Anterior cingulate cortex (tissue), 58 donors: Measurements from ENCODE around the gene NAPA.
"Not testable (repeated sequence)": the region's sequence is repeated elsewhere in the genome, so short reads cannot be mapped to it uniquely, and the experiment has no call there.

Experiments used
- DNase-seq, 58 donors: peaks; one replicate each; lab custom pipeline; 2025; lab: John Stamatoyannopoulos, UW

NAPA gene

DNA sequence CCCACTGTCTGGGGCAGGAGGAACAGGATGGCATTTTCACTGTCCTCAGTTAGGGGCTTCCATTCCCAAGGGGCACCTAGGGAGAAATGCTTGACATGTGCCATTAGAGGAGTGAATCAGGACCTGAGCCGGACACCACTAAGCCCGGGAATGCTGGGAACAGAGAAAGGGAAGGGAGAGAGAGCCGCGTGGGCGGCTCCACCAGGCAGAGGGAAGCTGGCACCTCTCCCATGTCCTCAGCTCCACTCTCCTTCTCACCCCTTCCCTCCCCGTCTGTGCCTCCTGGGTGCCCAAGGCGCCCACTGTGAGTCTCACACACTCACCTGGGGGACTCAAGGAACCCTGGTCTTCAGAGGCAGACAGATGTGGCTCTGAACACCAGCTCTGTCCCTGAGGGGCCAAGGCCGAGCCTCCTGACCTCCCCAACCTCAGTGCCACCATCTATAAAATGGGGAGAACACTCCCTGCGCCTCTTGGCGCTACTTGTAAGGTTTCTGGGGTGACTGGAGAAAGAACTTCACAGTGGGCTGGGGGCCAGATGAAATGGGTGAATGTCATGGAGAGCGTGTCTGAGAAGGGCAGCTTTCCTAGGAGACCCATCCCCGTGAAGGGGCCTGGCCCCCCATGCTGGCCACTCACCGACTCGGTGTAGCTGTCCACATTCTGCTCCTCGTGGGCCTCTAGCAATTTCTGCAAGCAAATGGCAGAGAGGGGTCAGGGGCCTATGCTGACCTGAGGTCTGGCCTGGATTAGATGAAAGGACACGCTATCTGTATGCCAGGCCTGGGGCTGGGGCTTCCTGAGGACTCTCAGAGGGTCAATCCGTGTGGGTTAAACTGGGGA, 25.6 kb downstream of the NAPA start:
- DNase-seq, result no peak

DNA sequence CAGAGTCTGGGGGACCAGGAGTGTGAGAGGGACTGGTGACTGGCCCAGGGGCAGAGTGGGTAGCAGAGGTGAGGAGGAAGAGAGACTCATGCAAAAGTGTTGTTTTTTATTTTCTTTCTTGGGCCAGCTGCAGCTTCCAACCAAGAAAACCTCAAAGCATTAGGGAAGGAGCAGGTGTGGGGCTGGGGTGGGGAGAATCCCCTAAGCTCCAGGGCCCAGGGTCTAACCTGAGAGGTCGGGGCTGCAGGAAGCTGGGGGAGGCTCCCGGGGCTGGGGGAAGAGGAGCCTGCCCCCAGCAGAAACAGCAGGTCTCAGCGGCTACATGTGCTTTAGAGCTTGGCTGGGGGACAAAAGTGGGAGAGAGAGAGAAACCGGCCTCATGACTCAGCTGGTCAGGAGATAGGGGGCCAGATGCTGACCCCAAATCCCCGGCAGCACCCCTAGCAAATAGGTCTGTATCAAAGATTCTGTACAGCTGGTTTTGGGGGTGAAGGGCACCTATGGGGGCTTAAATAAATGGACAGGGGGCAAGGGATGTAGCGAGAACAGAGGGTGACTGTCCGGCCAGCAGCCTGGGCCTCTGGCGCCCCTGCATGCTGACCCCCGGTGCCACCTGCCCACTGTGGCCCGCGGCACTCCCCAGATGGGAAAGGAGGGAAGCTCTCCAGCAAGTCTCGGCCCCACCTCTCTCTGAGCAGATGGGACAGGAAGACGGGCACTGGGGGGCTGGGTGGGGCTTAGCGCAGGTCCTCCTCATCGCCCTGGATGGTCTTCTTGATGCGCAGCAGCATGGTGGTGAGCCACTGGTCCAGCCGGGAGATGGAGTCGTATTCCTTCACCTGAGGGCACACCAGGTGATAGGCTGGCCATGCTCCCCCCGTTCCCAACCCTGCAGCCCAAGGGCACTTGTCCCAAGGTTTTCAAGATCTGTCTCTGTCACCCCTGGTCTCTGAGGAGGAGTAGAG, 27.0 kb downstream of the NAPA start:
- DNase-seq, result no peak

DNA sequence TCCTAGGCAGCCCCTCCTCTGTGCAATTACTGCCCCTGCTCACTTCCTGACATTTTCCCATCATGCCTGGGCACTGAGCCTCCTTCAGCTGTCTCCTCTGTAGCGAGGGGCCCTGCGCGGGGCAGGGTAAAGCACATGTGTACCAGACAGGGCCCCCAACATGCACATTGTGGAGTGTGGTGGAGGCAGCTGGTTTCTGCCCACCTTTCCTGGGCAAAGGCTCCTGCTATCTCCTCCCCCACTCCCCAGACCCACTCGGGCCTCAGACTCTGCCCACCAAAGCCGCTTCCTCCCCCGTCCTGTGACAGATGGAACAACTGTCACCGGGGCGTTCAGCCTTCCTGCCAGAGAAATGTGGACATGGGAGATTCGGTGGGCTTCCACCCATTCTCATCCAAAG, 28.0 kb downstream of the NAPA start:
- DNase-seq, result no peak

DNA sequence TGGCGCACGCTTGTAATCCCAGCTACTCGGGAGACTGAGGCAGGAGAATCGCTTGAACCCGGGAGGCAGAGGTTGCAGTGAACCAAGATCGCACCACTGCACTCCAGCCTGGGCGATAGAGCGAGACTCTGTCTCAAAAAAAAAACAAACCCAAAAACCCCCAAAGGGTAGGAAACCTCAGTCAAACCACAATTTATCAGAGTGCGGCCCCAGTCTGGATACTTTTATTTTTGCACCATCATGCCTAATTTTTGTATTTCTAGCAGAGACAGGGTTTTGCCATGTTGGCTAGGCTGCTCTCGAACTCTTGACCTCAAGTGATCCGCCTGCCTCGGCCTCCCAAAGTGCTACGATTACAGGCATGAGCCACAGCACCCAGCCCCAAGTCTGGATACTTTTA, 28.6 kb downstream of the NAPA start:
- not testable (repeated sequence) for DNase-seq

DNA sequence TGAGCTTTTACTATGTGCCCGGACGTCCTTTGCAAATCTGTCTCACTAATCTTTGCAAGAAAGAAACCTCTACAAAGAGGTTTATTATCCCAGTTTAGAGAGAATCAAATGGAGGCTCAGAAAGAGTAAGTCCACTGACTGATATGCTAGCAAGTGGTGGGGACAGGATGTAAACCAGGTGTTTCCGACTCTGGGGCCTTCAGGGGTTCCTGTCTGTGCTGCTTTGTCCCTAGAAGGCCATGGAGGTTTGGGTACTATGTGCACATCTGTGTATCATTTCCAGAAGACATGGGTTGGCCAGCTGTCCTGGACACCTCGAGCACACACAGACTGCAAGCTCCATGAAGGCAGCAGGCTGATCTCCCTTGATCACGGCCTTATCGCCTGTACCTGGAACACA, 29.7 kb downstream of the NAPA start:
- no peak for DNase-seq

DNA sequence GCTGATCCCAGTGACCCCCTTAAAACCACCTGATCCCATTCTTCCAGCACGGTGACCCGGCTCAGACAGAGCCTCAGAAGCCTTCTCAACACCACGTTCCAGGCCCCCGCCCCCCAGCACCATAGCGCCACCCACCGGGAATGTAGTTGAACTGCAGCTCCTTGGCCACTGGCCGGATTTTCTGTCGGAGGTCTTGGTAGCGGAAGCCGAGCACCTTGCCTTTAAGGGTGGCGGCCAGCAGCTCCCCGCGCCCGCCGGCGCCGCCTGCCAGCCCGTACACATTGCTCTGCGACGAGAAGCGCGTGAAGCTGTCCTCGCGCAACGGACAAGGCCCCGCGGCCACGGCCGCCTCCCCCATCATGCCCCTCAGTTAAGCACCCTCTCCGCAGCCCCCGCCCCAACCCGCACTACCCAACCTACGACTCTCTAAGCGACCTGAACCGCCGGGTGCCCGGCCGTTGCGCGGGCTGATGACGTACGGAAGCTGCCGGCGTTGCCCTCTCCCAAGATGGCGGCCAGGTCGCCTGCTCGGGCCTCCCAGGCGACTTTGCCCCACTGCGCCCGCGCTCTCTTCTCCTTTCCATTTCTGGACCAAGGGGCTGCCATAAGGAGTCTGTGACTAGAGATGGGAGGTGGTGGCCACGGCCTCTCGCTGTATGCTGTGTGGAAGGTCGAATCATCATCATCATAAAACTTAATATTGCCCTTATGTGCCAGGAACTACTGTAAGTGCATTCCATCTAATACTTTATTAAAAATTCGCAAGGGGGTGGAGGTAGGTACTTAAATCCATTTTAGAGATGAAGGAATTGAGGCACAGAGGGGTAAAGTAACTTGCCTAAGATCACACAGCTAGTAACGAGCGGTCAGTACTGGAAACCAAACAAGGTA, 30.8 kb downstream of the NAPA start, which contains the start of gene KPTN:
TSS of gene KPTN (minus strand) at position 420 of the 891 bp plus-strand sequence. CDS start at position 361, 59 bp downstream.
- DNase-seq, result peak in 57 of 58 donors; percentile 78 to 96 (median 91)

DNA sequence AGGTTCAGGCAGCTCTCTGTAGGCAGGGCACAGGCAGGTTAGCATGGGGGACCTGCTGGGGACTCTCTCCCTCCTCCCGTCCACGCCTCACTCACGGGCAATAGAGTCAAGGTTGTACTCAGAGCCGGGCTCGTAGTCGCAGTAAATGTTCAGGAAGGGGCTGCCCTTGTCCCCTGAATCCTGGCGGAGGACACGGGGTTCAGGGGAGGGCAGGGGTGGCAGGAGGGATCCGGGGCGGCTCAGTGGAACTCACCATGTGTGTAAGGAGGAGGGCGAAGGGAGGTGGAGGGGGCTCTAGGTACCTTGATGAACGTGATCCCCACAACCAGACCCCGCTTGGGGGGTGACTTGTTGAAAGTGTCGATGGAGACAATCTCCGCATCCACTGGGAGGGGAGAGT, 31.7 kb downstream of the NAPA start:
- DNase-seq, result no peak

DNA sequence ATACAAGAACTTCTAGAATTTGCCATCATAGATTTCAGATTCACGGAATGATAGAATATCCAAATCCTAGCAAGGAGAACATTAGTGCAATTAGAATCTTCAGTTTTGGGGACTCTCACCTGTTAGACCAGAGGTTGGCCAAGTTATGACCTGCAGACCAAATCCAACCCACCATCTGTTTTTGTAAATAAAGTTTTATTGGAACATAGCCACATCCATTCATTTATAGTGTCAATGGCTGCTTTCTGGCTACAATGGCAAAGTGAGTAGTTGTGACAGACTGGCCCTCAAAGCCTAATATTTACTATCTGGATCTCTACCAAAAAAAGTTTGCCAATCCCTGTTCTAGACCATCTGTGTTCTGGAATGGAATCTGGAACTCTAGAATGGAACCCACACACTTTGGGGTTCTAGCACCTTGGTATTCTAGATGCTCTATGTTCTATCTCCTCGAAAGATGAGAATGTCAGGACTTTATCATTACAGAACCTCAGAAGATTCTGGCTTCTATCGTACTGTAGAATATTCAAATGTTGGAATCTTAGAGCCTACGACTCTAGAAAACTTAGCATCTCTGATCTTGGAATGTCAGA, 33.3 kb downstream of the NAPA start:
- no peak for DNase-seq

DNA sequence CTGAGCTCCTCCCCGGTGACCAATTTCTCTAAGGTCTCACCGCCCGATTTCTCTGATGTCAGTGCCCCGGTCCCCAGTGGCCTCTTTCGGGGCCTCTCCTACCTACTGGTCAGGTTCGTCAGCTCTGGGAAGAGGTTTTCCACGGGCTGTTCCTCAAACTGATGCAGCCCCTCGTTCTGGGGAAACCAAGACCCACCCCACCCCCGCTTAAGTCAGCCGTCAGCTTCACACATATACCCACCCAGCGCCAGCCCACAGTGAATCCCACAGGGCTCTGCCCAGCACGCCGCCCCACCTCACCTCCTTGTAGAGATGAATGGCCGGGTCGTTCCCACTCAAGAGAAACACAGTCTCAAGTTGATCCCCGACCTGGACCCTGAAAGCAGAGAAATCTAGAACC, 34.2 kb downstream of the NAPA start:
- DNase-seq, result no peak

DNA sequence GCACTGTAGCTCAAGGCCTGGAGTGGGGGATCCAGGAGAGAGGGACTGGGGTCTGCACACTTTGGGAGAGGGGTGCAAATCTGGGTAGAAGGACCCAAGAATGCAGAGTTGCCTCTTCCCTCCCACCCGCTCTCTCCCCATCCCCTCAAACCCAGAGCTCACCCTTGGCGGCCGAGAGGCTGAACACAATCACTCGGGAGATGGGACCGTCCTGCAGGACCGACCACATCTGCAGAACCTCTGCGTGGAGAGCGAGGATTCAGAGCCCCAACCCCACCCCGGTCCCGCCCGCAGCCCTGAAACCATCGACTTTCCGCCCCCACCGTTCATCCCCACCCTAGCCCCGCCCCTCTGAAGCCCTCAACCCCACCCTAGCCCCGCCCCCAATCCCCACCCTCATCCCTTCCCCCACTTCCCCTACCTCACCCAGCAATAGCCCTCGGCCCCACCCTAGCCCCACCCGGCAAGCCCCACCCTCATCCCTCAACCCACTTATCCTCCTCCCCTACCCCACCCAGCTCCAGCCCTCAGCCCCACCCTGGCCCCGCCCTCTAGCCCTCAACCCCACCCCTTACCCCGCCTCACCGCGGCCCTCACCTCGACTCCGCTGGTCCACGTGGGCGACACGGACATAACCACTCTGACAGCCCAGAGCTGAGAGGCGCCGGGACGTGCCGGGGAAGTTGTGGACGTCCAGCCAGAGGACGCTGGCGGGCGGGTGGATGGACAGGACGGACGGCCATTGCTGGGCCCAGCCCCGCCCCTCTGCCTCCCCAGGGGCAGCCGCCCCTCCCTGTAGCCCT, 35.0 kb downstream of the NAPA start:
- no peak for DNase-seq

DNA sequence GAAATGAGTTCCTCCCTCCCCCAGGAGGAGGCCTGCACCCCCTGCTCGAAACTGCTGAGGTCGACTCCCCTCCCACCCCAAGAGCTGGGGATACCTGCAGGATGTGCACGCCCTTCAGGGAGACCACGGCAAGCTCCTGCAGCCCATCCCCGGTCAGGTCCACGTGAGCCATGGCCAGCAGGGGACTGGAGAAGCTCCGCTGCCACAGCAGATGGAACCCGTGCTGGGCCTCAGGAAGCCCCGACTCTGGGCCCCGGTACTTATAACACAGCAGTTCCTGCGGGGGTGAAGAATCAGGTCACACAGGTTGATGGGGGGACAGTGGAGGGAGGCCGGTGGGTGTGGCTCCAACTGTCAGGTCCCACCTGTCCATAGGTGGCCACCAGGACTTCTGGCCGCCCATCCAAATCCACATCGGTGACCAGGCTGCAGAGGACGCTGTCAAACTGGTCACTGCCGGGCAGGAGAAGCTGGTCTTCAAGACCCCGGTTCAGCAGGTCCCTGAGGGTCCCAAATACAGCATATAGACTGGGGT, 38.4 kb downstream of the NAPA start:
- no peak for DNase-seq

DNA sequence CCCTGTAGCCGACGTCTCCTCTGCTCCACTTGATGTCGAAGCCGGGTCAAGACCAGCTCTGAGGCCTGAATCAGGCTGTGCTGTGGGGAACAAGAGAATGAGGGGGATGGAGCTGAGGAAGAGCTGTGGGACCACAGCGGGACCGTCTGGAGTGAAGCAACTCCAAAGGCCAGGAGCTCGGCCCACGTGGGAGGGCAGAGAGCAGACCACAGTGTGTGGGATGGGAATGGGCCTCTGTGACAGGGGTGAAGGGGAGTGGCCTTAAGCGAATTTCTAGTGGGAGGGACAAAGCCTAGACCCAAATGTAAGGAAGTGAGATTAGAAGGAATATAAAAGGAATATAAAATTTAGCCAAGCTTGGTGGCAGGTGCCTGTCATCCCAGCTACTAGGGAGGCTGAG, 39.4 kb downstream of the NAPA start:
- DNase-seq, result no peak

DNA sequence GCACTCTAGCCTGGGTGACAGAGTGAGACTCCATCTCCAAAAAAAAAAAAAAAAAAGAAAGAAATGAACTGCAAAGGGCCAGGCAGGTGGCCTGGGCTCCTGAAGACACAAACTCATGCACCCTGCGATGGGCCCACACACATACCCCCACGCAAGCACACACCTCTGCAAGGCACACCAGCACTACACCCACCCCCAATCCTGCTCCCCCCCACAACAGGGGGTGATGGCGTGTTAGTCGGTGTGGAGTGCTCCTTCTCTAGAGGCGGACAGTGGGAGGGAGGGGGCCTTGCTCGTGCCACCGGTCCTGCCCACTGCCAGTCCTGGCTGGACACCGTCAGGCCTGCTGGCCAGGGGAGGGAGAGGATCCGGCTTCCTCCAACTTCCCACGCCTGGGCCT, 41.5 kb downstream of the NAPA start:
- DNase-seq, result no peak

DNA sequence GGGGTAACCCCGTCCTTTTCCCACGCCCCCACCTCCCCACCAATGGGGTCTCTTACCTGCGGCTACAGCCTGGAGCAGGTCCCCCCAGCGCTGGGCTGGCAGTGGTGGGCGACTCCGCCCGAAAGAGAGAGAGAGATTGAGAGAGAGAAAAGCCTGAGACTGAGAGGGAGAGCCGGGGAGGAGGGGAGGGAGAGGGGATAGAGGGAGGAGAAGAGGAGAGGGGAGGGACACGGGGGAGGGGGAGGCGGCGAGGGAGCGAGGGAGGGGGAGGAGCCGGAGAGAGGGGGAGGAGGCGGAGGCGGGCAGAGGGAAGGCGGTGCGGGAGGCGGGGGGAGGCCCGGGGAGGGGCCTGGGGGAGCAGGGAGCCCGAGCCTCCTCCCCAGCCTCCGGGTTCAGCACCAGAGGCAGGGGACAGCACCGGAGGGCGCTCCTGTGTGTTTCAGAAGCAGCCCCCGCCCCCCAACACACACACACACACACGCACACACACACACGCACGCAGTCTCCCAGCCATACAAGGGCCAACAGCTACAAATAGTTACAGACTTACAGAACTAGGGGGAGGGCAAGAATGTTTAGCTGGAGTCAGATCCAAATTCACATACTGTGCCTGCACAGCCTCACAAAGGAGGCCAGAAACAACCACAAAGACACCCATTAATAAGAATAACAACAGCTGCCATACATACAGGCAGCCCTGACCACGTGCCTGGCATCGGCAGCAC, 43.0 kb downstream of the NAPA start, which contains the start of gene SLC8A2:
TSS of gene SLC8A2 (minus strand) at position 161 of the 725 bp plus-strand sequence. CDS start 5,490 bp downstream, outside the sequence.
- DNase-seq, result peak in 49 of 58 donors; percentile 11 to 80 (median 51)

DNA sequence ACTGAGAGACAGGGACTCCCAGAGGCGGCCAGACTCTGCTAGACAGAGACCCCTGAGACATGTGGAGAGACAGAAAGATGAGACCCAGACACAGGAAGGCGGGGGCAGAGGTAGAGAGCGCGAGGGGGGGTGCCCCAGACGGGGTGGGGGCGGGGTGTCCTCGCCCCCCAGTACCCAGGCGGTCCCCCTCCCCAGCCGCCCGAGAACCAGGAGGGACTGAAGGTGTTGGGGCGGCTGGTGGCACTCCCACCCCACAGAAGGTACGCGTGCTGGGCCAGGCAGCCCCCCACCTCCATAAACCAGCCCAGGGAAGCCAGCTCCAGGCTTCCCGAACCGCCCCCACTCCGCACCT, 43.5 kb downstream of the NAPA start:
- no peak for DNase-seq

DNA sequence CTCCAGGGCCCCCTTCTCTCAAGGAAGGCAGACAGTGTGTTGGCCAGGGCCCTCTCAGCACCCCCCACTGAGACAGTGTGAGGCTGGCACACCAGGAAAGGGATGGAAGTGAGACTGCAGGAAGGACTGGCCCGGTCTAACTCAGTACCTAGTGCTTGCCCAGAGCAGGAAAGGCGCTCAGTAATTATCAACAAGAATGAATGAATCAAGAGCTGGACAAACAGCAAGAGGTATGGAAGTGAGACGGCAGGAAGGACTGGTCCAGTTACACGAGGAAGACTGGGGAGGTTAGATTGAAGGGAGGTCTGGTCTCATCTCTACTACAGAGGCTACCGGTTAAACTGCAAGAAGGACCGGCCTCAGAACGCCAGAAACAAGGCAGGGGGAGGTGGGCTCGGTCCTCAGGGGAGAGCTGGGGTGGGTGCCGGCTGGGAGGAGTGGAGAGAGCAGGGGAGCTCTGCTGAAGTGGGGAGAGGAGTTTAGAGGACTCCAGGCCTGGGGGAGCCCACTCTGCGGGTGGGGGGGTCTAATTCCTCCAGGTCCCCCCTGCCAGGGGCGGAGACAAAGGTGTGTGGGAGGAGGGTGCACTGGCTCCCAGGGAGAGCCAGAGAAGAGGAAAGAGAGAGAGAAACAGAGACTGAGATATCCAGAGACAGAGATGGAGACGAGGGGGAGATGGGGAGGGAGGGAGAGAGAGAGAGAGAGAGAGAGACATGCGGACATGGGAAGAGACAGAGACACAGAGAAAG, 44.2 kb downstream of the NAPA start:
- DNase-seq, result peak in 2 of 58 donors; percentile 12 to 29

DNA sequence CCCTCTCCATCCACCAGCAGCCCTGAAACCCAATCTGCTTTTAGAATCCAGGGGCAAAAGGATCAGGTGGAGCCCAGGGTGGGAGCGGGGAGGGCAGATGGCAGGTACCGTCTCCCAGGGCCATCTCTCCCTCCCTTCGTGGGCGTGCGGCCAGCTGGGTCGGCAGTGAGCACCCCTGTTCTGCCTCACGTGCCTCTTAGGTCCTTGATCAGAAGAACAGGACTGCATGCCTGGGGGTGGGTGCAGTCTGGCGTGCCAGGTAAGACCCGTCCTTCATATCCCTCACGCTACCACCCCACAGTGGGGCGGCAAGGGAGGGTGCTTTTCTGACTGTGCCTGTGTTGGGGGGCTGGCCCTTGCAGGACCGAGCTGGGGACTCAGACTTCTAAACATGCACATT, 45.1 kb downstream of the NAPA start:
- peak in 1 of 58 donors; percentile 33 for DNase-seq
